Measurements from ENCODE around the gene RBL2.

Gene RBL2

DNA sequence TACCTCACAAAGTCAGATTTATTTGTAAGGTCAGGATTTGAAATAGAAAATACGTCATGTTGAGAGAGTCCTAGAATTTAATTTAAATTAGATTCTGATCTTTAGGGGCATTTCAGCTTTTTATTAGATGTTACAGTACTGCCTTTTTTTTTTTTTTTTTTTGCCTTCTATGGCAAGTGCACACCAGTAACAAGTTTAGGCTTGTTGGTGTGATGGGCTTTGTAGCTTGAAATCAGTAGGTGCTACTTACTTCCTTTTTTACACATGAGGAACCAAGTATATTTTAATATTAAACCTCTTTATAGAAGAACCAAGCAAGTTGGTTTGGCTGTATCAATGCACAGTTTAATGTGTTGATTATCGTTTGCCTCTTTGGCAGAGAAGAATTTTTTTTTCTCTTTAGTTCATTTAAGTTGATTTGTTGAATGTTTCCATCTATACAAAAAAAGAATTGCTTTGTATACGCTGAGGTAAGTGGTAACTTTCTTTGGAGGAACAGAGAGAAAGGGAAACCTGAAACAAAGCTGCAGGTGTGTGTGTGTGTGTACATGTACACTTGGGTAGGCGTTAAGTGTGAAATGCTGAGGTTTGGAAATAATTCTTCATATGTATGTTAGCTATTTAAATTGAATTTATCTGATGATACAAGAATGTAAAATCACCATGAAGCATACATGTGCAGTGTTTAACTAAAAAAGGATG lies 15.7 kb downstream of the RBL2 start:
- no peak for DNase-seq

GRCh38 chr16:53453928-53454327 lies 19.7 kb downstream of the RBL2 start:
- DNase-seq, result no peak

DNA sequence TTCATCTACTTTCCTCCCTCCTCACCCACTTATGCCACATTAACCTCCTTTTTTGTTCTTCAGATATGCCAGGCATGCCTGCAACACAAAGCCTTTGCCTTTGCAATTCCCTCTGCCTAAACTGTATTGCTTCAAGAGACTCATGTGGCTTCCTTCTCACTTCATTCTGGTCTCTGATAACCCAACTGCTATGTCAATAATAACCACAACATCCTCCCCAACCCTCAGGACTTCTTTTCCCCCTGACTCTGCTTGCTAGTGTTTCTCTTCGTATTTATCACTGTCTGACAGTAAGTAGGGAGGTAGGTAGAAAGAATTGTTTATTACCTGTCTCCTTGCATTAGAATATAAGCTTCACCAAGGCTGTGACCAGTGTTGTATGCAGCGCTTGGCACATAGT lies 22.4 kb downstream of the RBL2 start:
- no peak for DNase-seq

- DNase-seq, result peak; percentile 48
Observed at GRCh38 chr16:53457670-53458069, 23.4 kb downstream of the RBL2 start.

- no peak for DNase-seq
Observed at GRCh38 chr16:53458635-53459034, 24.4 kb downstream of the RBL2 start.

DNA sequence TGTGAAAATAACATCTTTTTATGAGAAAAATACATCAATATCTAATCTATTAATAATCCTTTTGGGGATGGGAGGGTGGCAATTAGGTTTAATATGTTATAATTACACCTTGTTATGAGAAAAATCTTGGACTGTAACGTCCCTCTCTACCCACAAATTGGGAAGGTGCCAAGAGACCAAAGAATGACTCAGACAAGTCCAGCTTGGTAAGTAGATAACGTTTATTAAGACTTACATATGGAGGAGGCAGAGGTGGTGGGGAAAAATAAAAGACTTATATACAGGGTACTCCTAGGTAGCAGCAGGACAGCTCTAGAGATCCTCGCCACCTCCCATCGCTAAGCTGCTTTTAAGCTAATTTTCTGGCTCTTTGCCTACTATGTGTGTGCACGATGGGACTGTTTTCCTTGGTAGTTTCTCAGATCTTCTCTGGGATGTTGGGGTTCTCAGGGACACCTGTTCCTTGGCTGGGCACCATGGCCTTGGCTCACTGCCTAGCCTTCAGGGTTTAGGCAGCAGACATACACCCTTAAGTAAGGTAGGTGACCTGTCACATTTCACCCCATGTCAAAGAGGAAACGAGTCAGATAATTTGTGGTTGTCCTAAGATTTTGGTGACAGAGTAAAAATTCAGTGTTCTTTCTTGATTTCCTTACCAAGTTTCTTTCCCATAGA lies 31.5 kb downstream of the RBL2 start:
- DNase-seq, result no peak

DNA sequence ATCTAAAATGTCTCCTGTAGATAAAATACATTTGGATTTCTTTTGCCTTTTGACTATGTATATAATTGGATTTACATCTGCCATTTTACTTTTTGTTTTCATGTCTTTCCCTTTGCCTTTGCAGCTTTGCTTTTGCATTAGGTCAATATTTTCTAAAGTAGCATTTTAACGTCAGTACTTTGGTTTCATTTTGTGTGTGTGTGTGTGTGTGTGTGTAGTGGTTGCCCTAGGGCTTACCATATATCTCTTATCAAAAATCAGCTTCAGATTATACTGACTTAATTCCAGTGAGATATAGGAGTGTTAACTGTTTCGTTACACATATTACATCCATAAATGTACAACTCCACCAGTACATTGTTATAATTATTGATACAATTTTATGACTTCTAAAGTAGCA lies 42.6 kb downstream of the RBL2 start:
- no peak for DNase-seq

DNA sequence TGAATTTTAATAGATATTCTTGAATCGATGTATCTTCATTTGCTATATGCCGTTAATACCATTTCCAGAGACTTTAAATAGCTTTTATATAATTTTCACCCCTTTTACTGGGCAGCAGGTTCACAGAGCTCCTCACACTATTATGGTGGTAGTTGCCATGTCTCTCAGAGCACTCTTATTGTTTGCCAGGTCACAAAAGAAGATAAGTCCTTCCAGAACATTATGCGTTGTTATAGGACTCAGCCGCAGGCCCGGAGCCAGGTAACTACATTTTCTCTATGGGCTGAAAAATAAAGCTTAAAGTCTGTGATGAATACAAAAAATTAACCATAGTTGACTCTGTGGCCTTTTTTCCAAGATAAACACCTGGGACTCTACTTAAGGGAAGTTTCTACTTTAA lies 44.7 kb downstream of the RBL2 start:
- DNase-seq, result no peak

GRCh38 chr16:53480394-53480793 lies 46.1 kb downstream of the RBL2 start:
- DNase-seq, result no peak

DNA sequence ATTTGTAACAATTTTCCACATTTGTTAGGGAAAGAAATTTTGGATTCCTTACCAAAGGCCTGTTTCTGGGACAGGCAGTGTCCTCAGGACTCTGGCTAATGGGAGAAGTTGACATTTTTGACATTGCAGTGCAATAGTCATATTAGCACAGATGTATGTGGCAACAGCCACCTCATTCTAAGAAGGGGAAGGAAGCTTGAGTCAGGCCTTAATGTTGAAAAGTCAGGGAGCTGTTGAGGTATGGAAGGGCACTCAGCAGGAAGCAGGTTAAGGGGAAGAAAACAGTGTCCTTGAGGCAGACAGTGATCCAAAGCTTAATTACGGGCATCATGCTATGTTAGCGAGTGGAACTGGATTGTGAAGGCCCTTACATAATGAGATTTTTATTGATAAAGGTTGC lies 47.9 kb downstream of the RBL2 start:
- no peak for DNase-seq

GRCh38 chr16:53484542-53484941 lies 50.3 kb downstream of the RBL2 start:
- no peak for DNase-seq

- no peak for DNase-seq
Observed at GRCh38 chr16:53486230-53486629, 52.0 kb downstream of the RBL2 start.

GRCh38 chr16:53489755-53490154 lies 55.5 kb downstream of the RBL2 start:
- no peak for DNase-seq

DNA sequence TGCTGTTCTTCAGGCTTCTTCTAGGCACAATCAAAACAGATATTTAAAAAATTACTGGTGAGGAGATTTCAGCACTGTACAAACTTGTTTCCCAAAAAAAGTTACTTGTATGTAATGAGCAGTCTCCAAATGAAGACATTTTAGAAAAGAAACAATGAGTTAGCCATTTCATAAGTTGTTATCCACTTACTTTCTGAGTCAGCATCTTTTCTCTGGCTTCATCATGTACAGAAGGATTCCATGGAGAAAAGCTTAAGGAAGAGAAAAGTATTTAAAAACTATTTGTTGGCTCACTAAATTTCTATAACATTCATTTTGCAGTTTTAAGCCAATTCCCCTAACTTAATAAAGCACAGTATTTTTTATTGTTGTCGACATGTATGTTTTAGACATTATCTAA lies 58.2 kb downstream of the RBL2 start:
- DNase-seq, result no peak

GRCh38 chr16:53494636-53495035 lies 60.4 kb downstream of the RBL2 start:
- DNase-seq, result no peak

GRCh38 chr16:53495325-53495724 lies 61.1 kb downstream of the RBL2 start:
- no peak for DNase-seq

GRCh38 chr16:53498984-53499383 lies 64.7 kb downstream of the RBL2 start:
- DNase-seq, result no peak

- no peak for DNase-seq
Observed at GRCh38 chr16:53501216-53501859, 67.1 kb downstream of the RBL2 start.

DNA sequence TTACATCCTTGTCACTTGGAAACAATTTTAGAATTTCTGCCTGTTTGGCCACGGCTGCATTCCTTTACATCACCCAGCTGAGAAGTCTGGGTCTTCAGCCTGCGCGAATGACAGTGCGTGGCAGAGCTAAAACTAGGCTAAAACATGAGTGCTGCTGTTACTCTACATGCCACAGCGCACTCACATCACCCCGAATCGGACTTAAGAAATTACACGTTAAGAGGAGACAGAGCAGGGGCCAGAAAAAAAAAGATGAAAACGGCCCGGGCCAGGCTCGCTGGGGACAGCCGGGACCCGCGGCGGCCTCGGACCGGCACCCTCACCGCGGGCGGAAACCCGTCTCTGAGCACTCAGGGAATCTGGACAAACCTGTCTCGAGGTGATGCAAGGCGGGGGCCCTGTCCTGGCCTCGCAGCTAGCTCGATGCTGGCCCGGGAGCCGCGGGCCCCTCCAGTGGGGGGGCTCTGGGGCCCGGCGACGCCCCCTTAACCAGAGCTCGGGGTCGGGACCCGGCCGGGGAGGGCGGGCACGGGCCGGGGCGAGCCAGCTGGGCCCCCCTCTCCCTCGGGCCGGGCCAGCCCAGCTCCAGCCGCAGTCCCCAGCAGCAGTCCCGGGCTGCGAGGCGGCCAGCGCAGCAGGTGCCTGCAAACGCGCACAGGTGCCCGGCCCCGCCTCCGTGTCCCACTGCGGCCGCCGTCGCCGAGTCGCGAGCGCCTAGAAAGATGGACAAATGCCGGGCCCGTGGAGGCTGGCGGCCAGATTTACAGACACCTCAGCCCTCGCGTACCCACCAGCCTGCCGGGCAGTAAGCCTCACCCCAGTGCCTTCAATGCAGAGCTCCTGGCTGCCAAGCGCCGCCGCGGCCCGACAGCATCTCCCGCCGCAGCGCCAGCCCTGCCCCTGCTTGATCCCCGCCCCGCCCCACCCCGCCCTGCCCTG lies 68.3 kb downstream of the RBL2 start, which contains the start of gene AKTIP:
Gene AKTIP (minus strand): TSS at position 879 of the 939 bp plus-strand sequence. CDS start 2,950 bp downstream, outside the sequence.
- DNase-seq, result peak; percentile 34

- peak; percentile 99 for DNase-seq
Observed at GRCh38 chr16:53503270-53503923, 69.1 kb downstream of the RBL2 start.

GRCh38 chr16:53503991-53504663 lies 69.9 kb downstream of the RBL2 start:
- no peak for DNase-seq

DNA sequence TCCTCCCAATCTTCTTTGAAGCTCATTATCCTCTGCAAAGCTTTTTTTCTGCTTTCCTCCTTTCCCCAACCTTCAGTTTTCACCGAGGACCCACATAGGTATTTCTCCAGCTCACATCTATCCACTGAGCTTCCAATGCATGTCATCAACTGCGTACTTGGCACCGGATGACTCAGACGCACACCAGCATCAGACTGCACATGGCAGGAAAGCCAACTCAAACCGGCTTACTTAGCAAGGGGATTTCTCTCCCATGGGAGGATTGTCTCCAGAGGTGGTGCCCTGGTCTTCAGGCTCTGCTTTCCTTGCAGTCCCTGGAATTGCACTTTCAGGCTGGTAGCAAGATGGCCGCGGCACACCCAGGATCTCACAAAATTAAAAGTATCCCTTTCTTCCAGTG lies 70.4 kb downstream of the RBL2 start:
- no peak for DNase-seq
